ENCODE results near the gene MRPL51.
"Not testable (repeated sequence)": the region's sequence is repeated elsewhere in the genome, so short reads cannot be mapped to it uniquely, and the experiment has no call there.

MRPL51 gene

DNA sequence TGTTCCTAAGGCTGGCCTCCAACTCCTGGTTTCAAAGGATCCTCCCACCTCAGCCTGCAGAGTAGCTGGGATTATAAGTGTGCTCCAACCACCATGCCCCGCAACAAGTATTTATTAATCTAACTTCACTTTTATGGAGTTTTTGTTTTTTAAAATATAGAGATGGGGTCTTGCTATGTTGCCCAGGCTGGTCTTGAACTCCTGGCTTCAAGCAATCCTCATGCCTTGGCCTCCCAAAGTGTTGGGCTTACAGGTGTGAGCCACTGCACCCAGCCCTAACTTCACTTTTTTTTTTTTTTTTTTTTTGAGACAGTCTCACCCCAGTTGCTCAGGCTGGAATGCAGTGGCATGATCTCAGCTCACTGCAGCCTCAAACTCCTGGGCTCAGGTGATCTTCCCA lies 2.4 kb downstream of the MRPL51 start:
- FAIRE-seq: not testable (repeated sequence)

DNA sequence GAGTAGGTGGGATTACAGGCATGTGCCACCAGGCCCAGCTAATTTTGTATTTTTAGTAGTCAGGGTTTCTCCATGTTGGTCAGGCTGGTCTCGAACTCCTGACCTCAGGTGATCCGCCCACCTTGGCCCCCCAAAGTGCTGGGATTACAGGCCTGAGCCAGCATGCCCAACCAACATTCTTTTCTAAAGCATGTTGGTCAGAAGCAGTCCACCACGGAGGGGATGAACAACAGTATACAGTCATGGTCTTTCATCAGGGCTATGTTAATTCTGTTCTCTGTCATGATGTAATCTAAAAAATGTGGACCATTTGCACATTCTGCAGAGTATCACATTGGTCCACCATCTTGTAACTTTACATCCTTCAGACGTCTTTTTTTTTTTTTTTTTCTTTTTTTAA lies 3.6 kb downstream of the MRPL51 start:
- no peak for FAIRE-seq
- DNase-seq (ENCODE audit: insufficient read length, low spot score): no peak

More for the DNA sequence above, 2.4 kb downstream of the MRPL51 start:
- not testable (repeated sequence) for DNase-seq (ENCODE audit: insufficient read length, low spot score)

DNA sequence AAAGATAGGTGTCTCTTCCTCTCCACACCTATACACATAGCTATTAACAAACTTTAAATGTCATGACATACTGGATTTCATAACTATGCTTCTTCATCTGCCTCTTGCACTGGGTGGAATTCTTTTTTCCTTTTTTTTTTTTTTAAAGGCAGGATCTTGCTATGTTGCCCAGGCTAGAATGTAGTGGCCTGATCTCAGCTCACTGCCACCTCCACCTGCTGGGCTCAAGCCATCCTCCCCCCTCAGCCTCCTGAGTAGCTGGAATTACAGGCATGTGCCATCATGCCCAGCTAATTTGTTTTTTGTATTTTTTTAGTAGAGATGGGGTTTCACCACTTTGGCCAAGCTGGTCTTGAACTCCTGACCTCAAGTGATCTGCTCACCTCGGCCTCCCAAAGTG lies 4.8 kb downstream of the MRPL51 start:
- DNase-seq (ENCODE audit: insufficient read length, low spot score) (no peak), FAIRE-seq (no peak)

DNA sequence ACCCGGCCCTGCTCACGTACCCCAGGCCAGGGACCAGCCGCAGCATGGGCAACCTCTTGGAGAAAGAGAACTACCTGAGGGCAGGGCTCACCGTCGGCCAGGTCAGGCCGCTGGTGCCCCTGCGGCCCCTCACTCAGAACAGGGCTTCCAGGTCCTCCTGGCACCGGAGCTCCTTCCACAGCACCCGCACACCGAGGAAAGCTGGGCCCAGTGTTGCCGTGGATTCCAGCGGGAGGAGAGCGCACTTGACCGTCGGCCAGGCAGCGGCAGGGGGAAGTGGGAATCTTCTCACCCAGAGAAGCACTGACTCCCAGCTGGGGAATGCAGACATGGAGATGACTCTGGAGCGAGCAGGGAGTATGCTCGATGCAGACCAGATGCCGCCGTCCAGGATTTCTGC lies 14.6 kb downstream of the MRPL51 start:
- DNase-seq (ENCODE audit: insufficient read length, low spot score) (no peak), FAIRE-seq (no peak)

DNA sequence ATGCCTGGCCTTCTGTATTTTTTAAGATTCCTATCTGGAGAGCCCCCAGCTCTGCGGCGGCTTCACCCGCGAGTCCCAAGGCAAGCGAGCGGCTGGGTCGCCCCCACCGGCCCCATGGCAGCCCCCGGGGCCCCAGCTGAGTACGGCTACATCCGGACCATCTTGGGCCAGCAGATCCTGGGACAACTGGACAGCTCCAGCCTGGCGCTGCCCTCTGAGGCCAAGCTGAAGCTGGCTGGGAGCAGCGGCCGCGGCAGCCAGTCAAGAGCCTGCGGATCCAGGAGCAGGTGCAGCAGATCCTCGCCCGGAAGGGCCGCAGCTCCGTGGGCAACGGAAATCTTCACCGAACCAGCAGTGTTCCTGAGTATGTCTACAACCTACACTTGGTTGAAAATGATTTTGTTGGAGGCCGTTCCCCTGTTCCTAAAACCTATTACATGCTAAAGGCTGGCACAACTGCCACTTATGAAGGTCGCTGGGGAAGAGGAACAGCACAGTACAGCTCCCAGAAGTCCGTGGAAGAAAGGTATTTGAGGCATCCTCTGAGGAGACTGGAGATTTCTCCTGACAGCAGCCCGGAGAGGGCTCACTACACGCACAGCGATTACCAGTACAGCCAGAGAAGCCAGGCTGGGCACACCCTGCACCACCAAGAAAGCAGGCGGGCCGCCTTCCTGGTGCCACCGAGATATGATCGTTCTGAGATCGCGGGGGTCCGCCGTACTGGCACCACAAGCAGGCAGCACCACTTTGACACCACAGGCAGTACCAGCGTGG lies 15.3 kb downstream of the MRPL51 start:
- not testable (repeated sequence) for DNase-seq (ENCODE audit: insufficient read length, low spot score); FAIRE-seq

DNA sequence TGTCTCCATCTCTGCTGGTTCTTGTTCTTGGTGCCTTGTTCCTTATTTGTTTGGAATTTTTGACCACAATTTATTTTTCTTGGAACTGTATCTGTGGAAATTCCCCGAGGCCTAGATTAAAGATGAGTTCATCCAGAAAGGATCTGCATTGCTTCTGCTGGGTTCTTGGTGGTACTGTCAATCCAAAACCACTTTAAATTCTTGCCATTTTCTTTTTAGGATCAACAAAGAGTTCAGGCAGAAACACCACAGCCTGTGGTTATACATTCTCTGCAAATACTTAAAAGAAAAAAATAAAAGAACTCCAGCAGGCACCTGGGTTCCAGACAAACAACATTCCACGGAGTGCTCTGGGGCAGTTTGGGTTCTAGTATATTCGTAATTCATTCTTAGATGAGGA lies 16.6 kb downstream of the MRPL51 start:
- DNase-seq (ENCODE audit: insufficient read length, low spot score) (no peak), FAIRE-seq (no peak)

DNA sequence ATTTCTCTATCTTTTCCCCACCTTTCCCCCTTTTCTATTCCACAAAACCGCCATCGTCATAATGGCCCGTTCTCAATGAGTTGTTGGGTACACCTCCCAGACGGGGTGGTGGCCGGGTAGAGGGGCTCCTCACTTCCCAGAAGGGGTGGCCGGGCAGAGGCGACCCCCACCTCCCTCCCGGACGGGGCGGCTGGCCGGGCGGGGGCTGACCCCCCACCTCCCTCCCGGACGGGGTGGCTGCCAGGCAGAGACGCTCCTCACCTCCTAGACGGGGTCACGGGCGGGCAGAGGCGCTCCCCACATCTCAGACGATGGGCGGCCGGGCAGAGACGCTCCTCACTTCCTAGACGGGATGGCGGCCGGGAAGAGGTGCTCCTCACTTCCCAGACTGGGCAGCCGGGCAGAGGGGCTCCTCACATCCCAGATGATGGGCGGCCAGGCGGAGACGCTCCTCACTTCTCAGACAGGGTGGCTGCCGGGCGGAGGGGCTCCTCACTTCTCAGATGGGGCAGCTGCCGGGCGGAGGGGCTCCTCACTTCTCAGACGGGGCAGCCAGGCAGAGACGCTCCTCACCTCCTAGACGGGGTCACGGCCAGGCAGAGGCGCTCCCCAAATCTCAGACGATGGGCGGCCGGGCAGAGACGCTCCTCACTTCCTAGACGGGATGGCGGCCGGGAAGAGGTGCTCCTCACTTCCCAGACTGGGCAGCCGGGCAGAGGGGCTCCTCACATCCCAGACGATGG lies 17.7 kb downstream of the MRPL51 start:
- not testable (repeated sequence) for FAIRE-seq; DNase-seq (ENCODE audit: insufficient read length, low spot score)

DNA sequence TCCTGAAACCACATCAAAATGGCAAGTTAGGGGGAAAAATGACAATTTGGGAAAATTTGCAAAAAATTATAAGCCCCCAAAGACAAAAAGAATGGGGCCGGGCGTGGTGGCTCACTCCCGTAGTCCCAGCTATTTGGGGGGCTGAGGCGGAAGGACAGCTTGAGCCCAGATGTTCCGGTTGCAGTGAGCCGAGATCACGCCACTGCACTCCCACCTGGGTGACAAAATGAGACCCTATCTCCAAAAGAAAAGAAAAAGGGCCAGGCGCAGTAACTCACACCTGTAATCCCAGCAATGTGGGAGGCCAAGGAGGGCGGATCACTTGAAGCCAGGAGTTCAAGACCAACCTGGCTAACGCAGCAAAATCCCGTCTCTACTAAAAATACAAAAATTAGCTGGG lies 20.6 kb downstream of the MRPL51 start:
- DNase-seq (ENCODE audit: insufficient read length, low spot score): no peak
- no peak for FAIRE-seq

DNA sequence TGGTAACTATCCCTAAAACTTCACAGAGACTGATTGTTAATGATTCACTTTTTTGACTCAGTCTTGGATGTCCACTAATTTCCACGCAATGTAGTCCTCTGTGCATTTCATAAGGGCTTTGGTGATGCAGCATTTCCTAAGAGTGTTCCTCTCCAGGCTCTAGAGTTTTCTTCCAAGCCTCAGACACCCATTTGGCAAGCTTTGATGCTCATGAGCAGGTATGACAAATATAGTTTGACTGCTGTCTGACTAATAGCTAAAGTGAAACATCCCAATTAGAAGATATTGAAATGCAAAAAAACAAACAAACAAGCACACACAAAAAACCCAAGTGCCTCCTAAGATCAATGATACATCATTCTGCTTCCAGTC lies 21.1 kb downstream of the MRPL51 start:
- DNase-seq (ENCODE audit: insufficient read length, low spot score) (no peak), FAIRE-seq (no peak)

DNA sequence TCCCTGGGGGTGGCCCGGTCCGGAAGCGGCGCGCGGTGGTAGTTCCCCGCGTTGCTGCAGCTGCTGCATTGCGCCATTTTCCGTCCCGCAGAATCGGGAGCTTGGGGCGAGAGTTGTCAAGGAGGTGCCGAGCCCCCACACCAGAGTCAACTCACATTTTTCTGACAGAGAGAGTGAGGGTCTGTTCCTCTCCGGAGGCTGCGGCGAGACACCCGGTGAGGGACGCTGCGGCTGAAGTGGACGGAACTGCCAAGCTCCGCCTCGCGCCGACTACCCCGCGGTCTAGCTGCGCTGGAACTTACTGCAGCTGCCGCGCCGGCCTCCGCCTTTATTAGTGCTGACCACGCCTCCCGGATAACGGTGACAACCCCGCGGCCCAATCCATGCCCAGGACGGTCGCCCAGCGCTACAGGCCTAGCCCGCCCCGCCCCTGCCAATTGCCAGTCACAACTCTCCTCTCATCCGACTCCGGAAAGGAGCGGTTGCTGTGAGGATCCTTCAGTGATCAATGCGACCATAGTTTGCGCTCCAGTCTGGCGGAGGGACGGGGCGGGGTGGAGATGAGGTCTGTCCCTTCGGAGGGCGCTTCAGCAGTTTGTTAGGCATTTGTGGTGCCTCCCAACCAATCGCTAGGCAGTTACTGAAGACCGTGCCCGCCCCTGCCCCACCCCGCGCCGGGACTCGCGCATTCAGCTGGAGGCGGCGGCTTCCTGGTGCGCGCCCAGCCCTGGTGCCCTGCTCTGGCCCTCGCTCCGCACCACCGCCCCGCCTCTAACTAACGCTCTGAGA lies 22.5 kb downstream of the MRPL51 start, which contains the start of gene VAMP1:
Gene VAMP1 (minus strand): TSS at position 303 of the 789 bp plus-strand sequence. CDS start 146 bp downstream, at position 157.
- FAIRE-seq (peak; percentile 93), DNase-seq (ENCODE audit: insufficient read length, low spot score) (peak; percentile 89)

DNA sequence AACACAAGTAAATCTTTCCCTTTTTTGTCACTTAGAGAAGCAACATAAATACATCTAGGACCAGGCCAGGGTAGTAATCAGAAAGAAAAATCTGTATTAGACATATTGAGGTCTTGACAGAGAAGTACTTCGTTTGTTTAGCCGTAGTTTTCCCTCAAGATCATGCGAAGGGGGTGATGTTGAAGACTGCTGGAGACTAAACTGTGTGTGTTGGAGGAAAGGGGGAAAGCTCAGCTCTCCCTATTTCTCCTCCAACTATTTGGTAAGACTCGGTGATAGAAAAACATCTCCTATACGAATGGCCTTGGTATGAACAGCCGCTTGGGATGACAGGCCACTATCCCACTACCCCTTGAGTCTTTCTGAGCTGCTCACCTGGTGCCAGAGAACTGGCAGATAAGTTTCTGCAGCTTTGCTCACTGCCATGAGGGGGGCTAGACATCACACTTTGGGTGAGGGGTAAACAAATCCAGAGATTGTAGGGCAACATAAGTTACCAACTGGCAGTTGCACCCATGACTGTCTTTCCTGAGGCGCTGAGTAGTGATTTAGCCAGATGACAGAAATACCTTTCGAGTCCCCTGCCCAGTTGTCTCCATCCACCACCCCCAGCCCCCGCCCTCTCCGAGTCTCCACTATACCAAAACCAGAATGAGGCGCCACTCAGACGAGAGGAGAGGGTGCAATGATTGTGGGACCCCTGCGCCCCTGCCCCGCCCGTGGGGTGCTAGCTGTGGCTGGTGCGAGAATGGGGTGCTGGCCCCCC lies 23.3 kb downstream of the MRPL51 start:
- no peak for DNase-seq (ENCODE audit: insufficient read length, low spot score)
- FAIRE-seq: peak; percentile 62

DNA sequence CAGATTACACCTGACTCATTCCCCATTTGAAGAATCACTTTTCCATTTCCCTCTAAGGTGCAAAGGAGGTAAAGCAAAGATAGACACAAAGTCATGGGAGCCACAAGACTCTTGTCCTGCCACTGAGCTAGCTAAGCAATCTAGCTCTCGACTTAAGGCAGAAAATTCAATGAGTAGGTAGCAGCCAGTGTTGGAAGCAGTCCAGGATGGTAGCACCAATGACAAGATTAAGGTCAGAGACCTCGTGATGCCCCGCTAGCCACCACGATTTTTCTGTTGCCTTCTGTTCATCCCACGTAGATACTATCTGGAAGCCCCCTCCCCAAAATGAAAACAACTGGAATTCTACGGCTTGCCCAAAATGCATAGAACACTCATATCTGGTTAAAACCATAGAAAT lies 24.0 kb downstream of the MRPL51 start:
- FAIRE-seq (no peak), DNase-seq (ENCODE audit: insufficient read length, low spot score) (no peak)

DNA sequence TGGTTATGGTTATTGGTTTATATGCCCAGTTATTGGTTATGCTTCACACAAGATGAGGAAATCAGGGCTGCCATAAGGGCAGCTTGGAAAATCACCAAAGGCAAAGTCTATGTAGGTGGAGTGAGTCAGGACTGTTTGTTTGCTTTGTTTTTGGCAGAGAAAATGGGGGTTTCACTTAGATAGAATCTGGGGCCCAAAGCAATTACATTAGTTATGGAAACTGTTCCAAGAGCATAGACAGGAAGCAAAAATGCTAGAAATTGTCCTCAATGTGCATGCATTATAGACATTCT lies 24.8 kb downstream of the MRPL51 start:
- no peak for DNase-seq (ENCODE audit: insufficient read length, low spot score)

DNA sequence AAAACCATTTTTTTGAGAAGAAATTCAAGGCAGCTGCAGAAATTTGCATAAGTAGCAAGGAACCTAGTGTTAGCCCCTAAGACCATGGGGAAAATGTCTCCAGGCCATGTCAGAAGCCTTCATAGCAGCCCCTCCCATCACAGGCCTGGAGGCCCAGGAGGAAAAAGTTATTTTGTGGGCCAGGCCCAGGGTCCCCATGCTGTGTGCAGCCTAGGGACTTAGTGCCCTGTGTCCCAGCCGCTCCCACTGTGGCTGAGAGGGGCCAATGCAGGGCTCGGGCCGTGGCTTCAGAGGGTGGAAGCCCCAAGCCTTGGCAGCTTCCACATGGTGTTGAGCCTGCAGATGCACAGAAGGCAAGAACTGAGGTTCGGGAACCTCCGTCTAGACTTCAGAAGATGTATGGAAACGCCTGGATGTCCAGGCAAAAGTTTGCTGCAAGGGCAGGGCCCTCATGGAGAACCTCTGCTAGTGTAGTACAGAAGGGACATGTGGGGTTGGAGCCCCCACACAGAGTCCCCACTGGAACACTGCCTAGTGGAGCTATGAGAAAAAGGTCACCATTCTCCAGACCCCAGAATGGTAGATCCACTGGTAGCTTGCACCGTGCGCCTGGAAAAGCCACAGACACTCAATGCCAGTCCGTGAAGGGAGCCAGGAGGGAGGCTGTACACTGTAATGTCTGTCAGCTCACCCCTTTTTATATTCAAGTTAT lies 25.3 kb downstream of the MRPL51 start:
- not testable (repeated sequence) for FAIRE-seq; DNase-seq (ENCODE audit: insufficient read length, low spot score)

More for the DNA sequence above, 24.8 kb downstream of the MRPL51 start:
- FAIRE-seq: no peak

DNA sequence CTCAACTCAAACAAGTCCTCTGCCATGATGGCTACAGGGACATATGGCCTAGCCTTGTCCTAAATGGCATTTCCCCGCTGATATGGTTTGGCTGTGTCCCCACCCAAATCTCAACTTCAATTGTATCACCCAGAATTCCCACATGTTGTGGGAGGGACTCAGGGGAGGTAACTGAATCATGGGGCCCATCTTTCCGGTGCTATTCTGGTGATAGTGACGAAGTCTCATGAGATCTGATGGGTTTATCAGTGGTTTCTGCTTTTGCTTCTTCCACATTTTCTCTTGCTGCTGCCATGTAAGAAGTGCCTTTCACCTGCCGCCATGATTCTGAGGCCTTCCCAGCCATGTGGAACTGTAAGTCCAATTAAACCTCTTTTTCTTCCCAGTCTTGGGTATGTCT lies 26.3 kb downstream of the MRPL51 start:
- FAIRE-seq; DNase-seq (ENCODE audit: insufficient read length, low spot score): not testable (repeated sequence)

DNA sequence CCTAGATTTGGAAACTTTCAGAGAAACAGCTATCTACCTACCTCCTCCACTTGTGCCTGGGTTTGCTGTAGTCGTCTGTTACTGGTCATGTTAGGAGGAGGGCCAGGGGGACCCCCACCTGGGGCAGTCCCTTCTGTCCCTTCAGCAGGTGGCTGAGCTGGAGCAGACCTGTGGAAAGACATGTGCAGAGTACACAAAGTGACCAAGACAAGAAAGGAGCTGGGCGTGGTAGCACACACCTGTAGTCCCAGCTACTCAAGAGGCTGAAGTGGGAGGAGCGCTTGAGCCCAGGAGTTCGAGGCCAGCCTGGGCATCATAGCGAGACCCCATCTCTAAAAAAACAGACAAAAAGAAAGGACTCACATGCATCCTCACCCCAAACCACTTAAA lies 26.9 kb downstream of the MRPL51 start:
- FAIRE-seq (no peak), DNase-seq (ENCODE audit: insufficient read length, low spot score) (no peak)

DNA sequence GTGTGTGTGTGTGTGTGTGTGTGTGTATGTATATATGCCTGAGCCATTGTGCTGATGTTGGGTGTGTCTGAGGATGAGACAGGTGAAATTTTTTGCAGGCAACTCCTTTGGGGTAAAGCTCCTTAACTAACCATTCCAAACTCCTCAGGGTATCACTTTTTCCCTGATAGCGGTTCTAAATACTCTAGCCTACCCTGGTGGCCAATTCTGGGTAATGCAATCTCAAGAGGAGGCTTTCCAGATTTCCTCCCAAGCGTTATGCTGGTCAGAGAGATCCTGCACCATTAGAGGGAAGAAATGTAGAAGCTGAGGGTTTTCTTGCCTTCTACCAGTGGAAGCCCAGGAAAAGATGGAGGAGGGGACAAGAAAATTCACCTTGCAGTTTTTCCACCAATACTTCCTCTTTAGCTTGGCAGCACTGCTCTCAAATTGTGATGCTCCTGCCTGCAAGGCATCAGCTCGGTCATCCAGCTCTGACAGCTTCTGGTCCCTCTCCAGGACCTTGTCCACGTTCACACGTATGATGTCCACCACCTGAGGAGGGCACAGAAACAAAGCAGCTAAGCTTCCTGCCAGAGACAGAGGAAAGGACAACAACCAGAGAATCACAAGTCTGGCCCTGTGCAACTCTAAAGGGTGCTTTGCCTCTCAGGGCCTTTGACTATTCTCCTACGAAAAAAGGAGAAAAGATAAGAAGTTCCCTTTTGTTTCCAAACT lies 27.4 kb downstream of the MRPL51 start:
- peak; percentile 83 for FAIRE-seq
- DNase-seq (ENCODE audit: insufficient read length, low spot score): no peak

DNA sequence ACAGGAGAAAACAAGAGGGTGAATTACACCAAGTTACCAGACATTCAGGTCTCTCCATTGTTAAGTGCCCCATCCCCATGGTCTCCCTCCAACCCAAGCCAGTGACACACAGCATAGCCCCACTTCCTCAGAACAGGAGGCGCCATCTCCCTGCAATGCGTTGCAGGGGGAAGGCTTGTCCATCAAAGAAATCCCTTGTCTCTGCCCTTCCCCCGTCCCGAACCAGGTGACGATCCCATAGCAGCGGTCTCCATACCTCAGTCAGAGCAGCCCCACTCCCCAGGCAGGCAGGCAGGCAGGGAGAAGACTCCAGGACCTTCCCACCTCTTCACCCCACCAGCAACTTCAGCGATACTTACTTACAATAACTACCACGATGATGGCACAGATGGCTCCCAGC lies 28.5 kb downstream of the MRPL51 start:
- DNase-seq (ENCODE audit: insufficient read length, low spot score) (no peak), FAIRE-seq (no peak)

DNA sequence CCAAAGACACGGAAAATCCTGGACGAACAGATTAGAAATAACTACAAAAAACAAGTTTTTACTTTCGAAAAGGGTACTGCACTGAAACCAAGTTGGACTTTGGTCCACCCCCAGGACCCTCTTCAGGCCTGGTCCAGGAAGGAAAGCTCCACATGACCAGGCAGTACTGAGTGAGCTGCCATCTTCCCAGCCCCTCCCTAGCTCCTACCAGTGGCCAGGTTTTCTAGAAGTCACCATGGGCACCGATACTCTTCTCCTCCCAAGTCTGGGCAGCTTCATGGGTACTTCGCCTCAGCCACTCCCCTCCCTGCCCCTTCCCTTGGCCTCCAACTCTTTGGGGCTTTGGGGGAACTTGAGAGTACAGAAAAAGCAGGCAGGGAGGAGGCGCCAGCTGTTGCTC lies 29.2 kb downstream of the MRPL51 start:
- DNase-seq (ENCODE audit: insufficient read length, low spot score) (no peak), FAIRE-seq (no peak)

All from GM19239 (cell line).